Stimulated activated effector memory CD8-positive, alpha-beta T cell treated with anti-CD3 and anti-CD28 coated beads, Interleukin-12 subunit alpha, Interleukin-12 subunit beta, amount 100 ng/mL, for 72 hours (primary cell): ENCODE data around the gene REV3L.

Experiments used
- ATAC-seq: fragments of 150-1000 bp; cut with Tn5 transposase; 2 replicates; pipeline ENCODE4 v1.10.0; 2021
- DNase-seq, 2 donors: peaks; one replicate each; pipeline ENCODE4 v3.0.0; 2021 to 2022; ENCODE audit warnings: low spot score in 2 of 2
- H3K27ac Mint-ChIP-seq: one replicate; pipeline ENCODE4 v1.8.0; 2022; ENCODE audit warnings: mild to moderate bottlenecking, mixed read lengths
- H3K36me3 Mint-ChIP-seq: one replicate; pipeline ENCODE4 v1.8.0; 2022; ENCODE audit warnings: mild to moderate bottlenecking, mixed read lengths
- H3K4me1 Mint-ChIP-seq: one replicate; pipeline ENCODE4 v1.8.0; 2022; ENCODE audit warnings: mixed read lengths
- H3K4me3 Mint-ChIP-seq: one replicate; pipeline ENCODE4 v1.8.0; 2022; ENCODE audit warnings: mild to moderate bottlenecking, mixed read lengths
- H3K9me3 Mint-ChIP-seq: one replicate; pipeline ENCODE4 v1.8.0; 2022; ENCODE audit warnings: mixed read lengths

Gene REV3L

DNA sequence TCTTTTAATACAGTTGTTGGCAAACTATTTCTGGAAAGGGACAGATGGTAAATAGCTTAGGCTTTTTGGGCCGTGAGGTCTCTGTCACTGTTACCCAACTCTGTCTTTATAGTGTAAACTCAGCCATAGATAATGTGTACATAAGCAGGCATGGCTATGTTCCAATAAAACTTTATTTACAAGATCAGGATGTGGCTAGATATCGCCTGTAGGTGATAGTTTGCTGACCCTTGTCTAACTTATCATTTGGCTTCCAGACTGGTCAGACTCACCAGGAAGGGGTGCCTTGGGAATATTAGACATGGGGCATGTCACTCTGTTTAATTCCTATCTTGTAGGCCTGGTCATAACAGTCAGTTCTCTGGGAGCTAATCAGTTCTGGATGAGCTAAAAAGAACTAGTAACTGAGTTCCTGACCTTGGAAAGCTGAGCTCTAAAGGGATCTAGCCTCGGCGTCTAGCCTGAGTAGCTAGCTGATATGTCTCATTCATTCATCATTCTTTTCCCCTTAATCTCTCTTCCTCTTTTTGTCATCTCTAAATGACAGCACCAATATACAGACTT is 232.1 kb downstream of the REV3L start:
- Mint-ChIP-seq H3K36me3 (no peaks in the 10 kb centered on the region), H3K4me1 (no peaks in the 10 kb centered on the region), H3K4me3 (no peak overlapping the region), H3K27ac (no peak overlapping the region), H3K9me3 (no peaks in the 10 kb centered on the region)
- ATAC-seq, result no peak
- DNase-seq, result no peak
